Lower lobe of right lung (tissue), 2 donors: ENCODE measurements around the gene RADX. TPM values are rescaled to one million over a fixed set of nuclear protein-coding genes. Genes with fewer than 3 reads are reported as not detected.

ENCODE experiments used
- ATAC-seq, 2 donors: fragments of 200-7000 bp; cut with Tn5 transposase; one replicate each; pipeline ENCODE4 v1.9.1; 2020 to 2022; ENCODE audit warnings: mild to moderate bottlenecking in 2 of 2, moderate library complexity in 2 of 2
- DNase-seq: peaks from one replicate; pipeline ENCODE4 v3.0.0-alpha.2; 2020
- H3K27ac ChIP-seq: fragments of 200-600 bp; one replicate; pipeline ENCODE4 v1.8.0; 2022
- H3K27me3 ChIP-seq: fragments of 200-600 bp; one replicate; pipeline ENCODE4 v1.8.0; 2022; ENCODE audit warnings: low read depth
- H3K36me3 ChIP-seq: fragments of 200-600 bp; one replicate; pipeline ENCODE4 v1.8.0; 2022; ENCODE audit warnings: mild to moderate bottlenecking
- H3K4me1 ChIP-seq: fragments of 200-600 bp; one replicate; pipeline ENCODE4 v1.8.0; 2022
- H3K4me3 ChIP-seq: fragments of 200-600 bp; one replicate; pipeline ENCODE4 v1.8.0; 2022; ENCODE audit warnings: mild to moderate bottlenecking
- H3K9me3 ChIP-seq: fragments of 200-600 bp; one replicate; pipeline ENCODE4 v1.8.0; 2022
- intact Hi-C: fragments of 100-400 bp; cut with DNase I; formaldehyde crosslinking; loops from one replicate; pipeline ENCODE4 v1.11.0; 2022
- total RNA-seq: library from RNA; stranded (reverse); fragmentation: NEBNext Ultra II Directional; extraction: Animal tissue kit (Norgen Biotek cat#: 25700); gene quantifications from one replicate; pipeline ENCODE4 v1.2.1, GENCODE V29; 2021
- TF ChIP-seq, protein P1 (sequence below): fragments of 200-600 bp; IDR thresholded peaks from one replicate; pipeline ENCODE4 v1.8.0; 2022; ENCODE audit warnings: antibody characterized with exemption, mild to moderate bottlenecking
- donor health status: DM: no; HTN: yes; CAD: no; lungs with severe emphysema.

RADX gene
- total RNA-seq, 1 donor from 2014 or later: 3.7 TPM

DNA sequence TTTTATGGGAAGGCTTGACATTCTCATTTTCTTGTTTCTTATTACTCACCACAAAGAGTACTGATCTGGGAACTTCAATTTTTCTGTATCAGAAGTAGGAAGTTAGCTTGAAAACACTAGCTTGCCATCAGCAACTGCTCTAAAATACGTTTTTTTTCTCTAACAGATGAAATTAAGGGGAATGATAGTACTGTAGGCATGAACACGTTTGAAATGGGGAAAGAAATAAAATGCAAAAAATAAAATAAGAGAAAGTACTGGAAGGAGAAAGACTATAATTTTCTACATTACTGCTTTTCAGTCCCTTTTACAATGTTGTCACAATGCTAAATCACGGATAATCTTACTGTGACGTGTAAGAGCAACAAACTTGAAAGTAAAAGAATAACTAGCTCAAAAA, 1.5 kb downstream of the RADX start:
- H3K9me3 ChIP-seq: no peaks in the 10 kb centered on the region
- H3K27me3 ChIP-seq: no peaks in the 10 kb centered on the region
- peak overlapping the region; percentile 58 for H3K4me3 ChIP-seq
- intact Hi-C loops: no loop called here
- TF ChIP-seq, protein P1, sequence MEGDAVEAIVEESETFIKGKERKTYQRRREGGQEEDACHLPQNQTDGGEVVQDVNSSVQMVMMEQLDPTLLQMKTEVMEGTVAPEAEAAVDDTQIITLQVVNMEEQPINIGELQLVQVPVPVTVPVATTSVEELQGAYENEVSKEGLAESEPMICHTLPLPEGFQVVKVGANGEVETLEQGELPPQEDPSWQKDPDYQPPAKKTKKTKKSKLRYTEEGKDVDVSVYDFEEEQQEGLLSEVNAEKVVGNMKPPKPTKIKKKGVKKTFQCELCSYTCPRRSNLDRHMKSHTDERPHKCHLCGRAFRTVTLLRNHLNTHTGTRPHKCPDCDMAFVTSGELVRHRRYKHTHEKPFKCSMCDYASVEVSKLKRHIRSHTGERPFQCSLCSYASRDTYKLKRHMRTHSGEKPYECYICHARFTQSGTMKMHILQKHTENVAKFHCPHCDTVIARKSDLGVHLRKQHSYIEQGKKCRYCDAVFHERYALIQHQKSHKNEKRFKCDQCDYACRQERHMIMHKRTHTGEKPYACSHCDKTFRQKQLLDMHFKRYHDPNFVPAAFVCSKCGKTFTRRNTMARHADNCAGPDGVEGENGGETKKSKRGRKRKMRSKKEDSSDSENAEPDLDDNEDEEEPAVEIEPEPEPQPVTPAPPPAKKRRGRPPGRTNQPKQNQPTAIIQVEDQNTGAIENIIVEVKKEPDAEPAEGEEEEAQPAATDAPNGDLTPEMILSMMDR: no peak
- ATAC-seq (no peak), DNase-seq (no peak)
- H3K27ac ChIP-seq: no peak overlapping the region
- no peaks in the 10 kb centered on the region for H3K4me1 ChIP-seq
- no peaks in the 10 kb centered on the region for H3K36me3 ChIP-seq

GRCh38 chrX:106615041-106615440, 3.3 kb downstream of the RADX start:
- H3K9me3 ChIP-seq: no peaks in the 10 kb centered on the region
- intact Hi-C loops: no loop called here
- DNase-seq (no peak), ATAC-seq (no peak)
- H3K4me3 ChIP-seq: no peak overlapping the region
- H3K27ac ChIP-seq: no peak overlapping the region
- no peaks in the 10 kb centered on the region for H3K36me3 ChIP-seq
- TF ChIP-seq, protein P1: no peak
- H3K27me3 ChIP-seq: no peaks in the 10 kb centered on the region
- H3K4me1 ChIP-seq: no peaks in the 10 kb centered on the region

- Histone ChIP-seq H3K36me3 (no peaks in the 10 kb centered on the region), H3K27ac (no peak overlapping the region), H3K9me3 (no peaks in the 10 kb centered on the region), H3K27me3 (no peaks in the 10 kb centered on the region), H3K4me1 (no peaks in the 10 kb centered on the region), H3K4me3 (no peak overlapping the region)
- TF ChIP-seq, protein P1: peak; percentile 32
- intact Hi-C loops: no loop called here
- no peak for ATAC-seq
- no peak for DNase-seq
These were observed 8.0 kb downstream of the RADX start for GRCh38 chrX:106619797-106620196.

DNA sequence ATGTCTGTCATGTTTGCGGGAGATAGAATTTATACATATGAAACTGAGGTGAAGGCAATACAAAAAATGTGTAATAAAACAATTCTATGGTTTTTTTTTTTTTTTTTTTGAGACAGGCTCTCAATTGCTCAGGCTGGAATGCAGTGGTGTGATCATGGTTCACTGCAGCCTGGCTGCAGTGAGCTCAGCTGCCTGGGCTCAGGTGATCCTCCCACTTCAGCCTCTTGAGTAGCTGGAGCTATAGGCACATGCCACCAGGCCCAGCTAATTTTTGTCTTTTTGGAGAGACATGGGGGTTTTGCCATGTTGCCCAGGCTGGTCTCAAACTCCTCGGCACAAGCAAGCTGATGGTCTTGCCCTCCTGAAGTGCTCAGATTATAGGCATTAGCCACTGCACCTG, 10.1 kb downstream of the RADX start:
- no peaks in the 10 kb centered on the region for H3K9me3 ChIP-seq
- TF ChIP-seq, protein P1: no peak
- H3K4me1 ChIP-seq: no peaks in the 10 kb centered on the region
- H3K4me3 ChIP-seq: no peak overlapping the region
- H3K27me3 ChIP-seq: no peaks in the 10 kb centered on the region
- no peaks in the 10 kb centered on the region for H3K36me3 ChIP-seq
- intact Hi-C loops: no loop called here
- no peak for ATAC-seq
- H3K27ac ChIP-seq: no peak overlapping the region
- DNase-seq: no peak

DNA sequence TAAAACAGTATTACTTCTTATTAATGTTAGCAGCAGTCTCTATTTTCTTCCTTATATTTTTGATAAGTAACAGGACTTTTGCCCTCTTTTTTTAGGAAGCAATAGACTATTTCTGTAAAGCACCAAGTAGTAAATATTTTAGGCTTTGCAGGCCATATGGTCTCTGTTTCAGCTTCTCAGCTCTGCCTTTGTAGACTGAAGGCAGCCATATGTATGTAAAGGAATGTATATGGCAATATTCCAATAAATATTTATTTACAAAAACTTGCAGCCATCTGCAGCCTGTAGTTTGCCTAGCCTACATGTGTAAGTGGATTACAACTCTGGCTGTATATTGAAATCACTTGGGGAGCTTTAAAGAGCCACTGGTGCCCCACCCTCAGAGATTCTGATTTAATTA, 15.0 kb downstream of the RADX start:
- Histone ChIP-seq H3K36me3 (no peaks in the 10 kb centered on the region), H3K9me3 (no peaks in the 10 kb centered on the region), H3K4me3 (no peak overlapping the region), H3K27ac (no peak overlapping the region), H3K27me3 (no peaks in the 10 kb centered on the region), H3K4me1 (no peaks in the 10 kb centered on the region)
- DNase-seq (no peak), ATAC-seq (no peak)
- intact Hi-C loops: no loop called here
- TF ChIP-seq, protein P1: no peak

- no peak for ATAC-seq
- no peaks in the 10 kb centered on the region for H3K27me3 ChIP-seq
- no peak overlapping the region for H3K27ac ChIP-seq
- H3K4me1 ChIP-seq: no peaks in the 10 kb centered on the region
- intact Hi-C loops: no loop called here
- H3K36me3 ChIP-seq: no peaks in the 10 kb centered on the region
- no peak overlapping the region for H3K4me3 ChIP-seq
- DNase-seq: no peak
- TF ChIP-seq, protein P1: no peak
- no peaks in the 10 kb centered on the region for H3K9me3 ChIP-seq
These were observed 19.8 kb downstream of the RADX start for GRCh38 chrX:106631615-106632014.
